Measurements from ENCODE around the gene NWD2. TPM values are rescaled to one million over a fixed set of nuclear protein-coding genes. Genes with fewer than 3 reads are reported as not detected.

NWD2 gene
- total RNA-seq, 1 experiment from 2014 or later, result not detected

DNA sequence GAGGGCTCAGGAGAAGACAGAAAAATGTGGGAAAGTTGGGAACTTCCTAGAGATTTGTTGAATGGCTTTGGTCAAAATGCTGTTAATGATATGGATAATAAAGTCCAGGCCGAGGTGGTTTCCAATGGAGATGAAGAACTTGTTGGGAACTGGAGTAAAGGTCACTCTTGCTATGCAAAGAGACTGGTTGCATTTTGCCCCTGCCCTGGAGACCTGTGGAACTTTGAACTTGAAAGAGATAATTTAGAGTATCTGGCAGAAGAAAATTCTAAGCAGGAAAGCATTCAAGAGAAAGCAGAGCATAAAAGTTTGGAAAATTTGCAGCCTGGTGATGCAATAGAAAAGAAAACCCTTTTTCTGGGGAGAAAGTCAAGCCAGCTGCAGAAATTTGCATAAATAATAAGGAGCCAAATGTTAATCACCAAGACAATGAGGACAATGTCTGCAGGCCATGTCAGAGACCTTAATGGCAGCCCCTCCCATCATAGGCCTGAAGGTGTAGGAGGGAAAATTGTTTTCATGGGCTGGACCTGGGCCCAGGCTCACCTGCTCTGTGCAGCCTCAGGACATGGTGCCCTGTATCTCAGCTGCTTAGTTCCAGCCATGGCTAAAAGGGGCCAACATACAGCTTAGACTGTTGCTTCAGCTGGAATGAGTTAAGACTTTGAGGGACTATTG lies 237.8 kb downstream of the NWD2 start:
- DNase-seq, result no peak
- no peaks in the 10 kb centered on the region for H3K4me1 ChIP-seq (replicated peaks; ENCODE audit: insufficient read depth)
- CTCF ChIA-PET, result no interaction called here
- no peak overlapping the region for H3K4me3 ChIP-seq
- no peak overlapping the region for H2AFZ ChIP-seq
- H3K27ac ChIP-seq, result no peak overlapping the region
- no peaks in the 10 kb centered on the region for H3K79me2 ChIP-seq (ENCODE audit: low read depth)
- no TSS peak for BruUV-seq (replicated peaks)
- no peaks in the 10 kb centered on the region for H3K9me2 ChIP-seq (ENCODE audit: insufficient read depth)
- no peak for TF ChIP-seq EZH2 (IDR thresholded peaks at IDR 0.05; ENCODE audit: low read depth)
- TF ChIP-seq, protein P1, sequence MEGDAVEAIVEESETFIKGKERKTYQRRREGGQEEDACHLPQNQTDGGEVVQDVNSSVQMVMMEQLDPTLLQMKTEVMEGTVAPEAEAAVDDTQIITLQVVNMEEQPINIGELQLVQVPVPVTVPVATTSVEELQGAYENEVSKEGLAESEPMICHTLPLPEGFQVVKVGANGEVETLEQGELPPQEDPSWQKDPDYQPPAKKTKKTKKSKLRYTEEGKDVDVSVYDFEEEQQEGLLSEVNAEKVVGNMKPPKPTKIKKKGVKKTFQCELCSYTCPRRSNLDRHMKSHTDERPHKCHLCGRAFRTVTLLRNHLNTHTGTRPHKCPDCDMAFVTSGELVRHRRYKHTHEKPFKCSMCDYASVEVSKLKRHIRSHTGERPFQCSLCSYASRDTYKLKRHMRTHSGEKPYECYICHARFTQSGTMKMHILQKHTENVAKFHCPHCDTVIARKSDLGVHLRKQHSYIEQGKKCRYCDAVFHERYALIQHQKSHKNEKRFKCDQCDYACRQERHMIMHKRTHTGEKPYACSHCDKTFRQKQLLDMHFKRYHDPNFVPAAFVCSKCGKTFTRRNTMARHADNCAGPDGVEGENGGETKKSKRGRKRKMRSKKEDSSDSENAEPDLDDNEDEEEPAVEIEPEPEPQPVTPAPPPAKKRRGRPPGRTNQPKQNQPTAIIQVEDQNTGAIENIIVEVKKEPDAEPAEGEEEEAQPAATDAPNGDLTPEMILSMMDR (conservative IDR thresholded peaks at IDR 0.05), result no peak
- POLR2A ChIA-PET (ENCODE audit: unreplicated experiment), result no interaction called here
- no peaks in the 10 kb centered on the region for H3K27me3 ChIP-seq (ENCODE audit: insufficient read depth, low read depth)
- intact Hi-C loops (cut with micrococcal nuclease; ENCODE audit: unreplicated experiment), result no loop called here
- H3K4me2 ChIP-seq, result no peak overlapping the region
- no peaks in the 10 kb centered on the region for H3K9me3 ChIP-seq (ENCODE audit: insufficient read depth, low read depth)
- H3K36me3 ChIP-seq (ENCODE audit: low read depth), result no peaks in the 10 kb centered on the region
- no peaks in the 10 kb centered on the region for H3F3A ChIP-seq (ENCODE audit: insufficient read depth, low read depth)
- H4K20me1 ChIP-seq (ENCODE audit: insufficient read depth), result no peaks in the 10 kb centered on the region

DNA sequence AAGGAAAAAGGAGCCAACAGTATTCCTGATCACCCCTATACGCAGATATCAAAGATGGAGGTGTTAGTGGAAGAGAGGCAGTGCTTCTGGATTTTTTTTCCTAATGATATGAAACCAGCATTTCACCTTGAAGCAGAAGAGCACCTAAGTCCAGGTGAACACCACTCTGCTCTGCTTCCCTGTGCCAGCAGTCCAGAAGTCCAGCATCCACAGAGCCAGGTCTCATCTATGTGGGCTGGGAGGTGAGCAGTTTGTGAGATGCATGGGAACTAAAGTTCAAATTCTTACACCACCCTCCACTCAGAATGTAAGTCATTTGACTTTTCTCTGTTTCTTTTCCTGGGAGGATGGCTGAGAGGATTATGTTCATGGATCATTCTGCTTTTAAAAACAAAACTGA lies 239.1 kb downstream of the NWD2 start:
- no peaks in the 10 kb centered on the region for H3F3A ChIP-seq (ENCODE audit: insufficient read depth, low read depth)

DNA sequence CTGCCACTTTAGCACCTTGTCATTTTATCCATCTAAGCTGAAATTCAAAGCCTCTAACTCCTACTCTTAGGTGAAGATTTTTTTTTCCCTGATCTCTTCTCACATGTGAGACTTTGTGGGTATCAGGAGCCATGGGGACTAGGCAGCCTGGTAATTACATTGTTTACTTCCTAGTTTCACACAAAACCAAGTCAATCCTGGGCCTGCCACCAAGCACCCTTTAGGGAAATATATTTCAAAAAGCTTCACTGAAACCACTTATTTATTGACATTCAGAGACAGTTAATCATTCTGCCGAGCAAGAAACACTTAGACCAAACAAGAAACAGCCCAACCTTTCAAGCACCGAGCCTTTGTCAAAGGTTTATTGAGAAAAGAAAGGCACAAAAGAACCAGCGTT lies 241.6 kb downstream of the NWD2 start:
- no peaks in the 10 kb centered on the region for H3K36me3 ChIP-seq (ENCODE audit: low read depth)

More for the DNA sequence above, 239.1 kb downstream of the NWD2 start:
- BruUV-seq (replicated peaks), result no TSS peak
- H3K27me3 ChIP-seq (ENCODE audit: insufficient read depth, low read depth), result no peaks in the 10 kb centered on the region
- ChIA-PET POLR2A (ENCODE audit: unreplicated experiment) (no interaction called here), CTCF (no interaction called here)
- TF ChIP-seq, protein P1 (conservative IDR thresholded peaks at IDR 0.05), result no peak
- TF ChIP-seq EZH2 (IDR thresholded peaks at IDR 0.05; ENCODE audit: low read depth), result no peak
- no peaks in the 10 kb centered on the region for H4K20me1 ChIP-seq (ENCODE audit: insufficient read depth)
- H3K27ac ChIP-seq, result no peak overlapping the region
- H3K4me2 ChIP-seq, result no peak overlapping the region
- no peak overlapping the region for H2AFZ ChIP-seq
- H3K36me3 ChIP-seq (ENCODE audit: low read depth), result no peaks in the 10 kb centered on the region
- H3K79me2 ChIP-seq (ENCODE audit: low read depth), result no peaks in the 10 kb centered on the region
- no peaks in the 10 kb centered on the region for H3K4me1 ChIP-seq (replicated peaks; ENCODE audit: insufficient read depth)
- H3K9me2 ChIP-seq (ENCODE audit: insufficient read depth), result no peaks in the 10 kb centered on the region
- no peak overlapping the region for H3K4me3 ChIP-seq
- DNase-seq, result no peak
- intact Hi-C loops (cut with micrococcal nuclease; ENCODE audit: unreplicated experiment), result no loop called here
- H3K9me3 ChIP-seq (ENCODE audit: insufficient read depth, low read depth), result no peaks in the 10 kb centered on the region

More for the DNA sequence above, 241.6 kb downstream of the NWD2 start:
- BruUV-seq (replicated peaks), result no TSS peak
- Histone ChIP-seq H4K20me1 (ENCODE audit: insufficient read depth) (no peaks in the 10 kb centered on the region), H3K9me2 (ENCODE audit: insufficient read depth) (no peaks in the 10 kb centered on the region), H3K4me1 (replicated peaks; ENCODE audit: insufficient read depth) (no peaks in the 10 kb centered on the region), H2AFZ (no peak overlapping the region), H3K4me2 (no peak overlapping the region), H3K4me3 (no peak overlapping the region), H3K79me2 (ENCODE audit: low read depth) (no peaks in the 10 kb centered on the region), H3F3A (ENCODE audit: insufficient read depth, low read depth) (no peaks in the 10 kb centered on the region), H3K9me3 (ENCODE audit: insufficient read depth, low read depth) (no peaks in the 10 kb centered on the region), H3K27ac (no peak overlapping the region), H3K27me3 (ENCODE audit: insufficient read depth, low read depth) (no peaks in the 10 kb centered on the region)
- POLR2A ChIA-PET (ENCODE audit: unreplicated experiment), result no interaction called here
- intact Hi-C loops (cut with micrococcal nuclease; ENCODE audit: unreplicated experiment), result no loop called here
- CTCF ChIA-PET, result no interaction called here
- DNase-seq, result no peak
- TF ChIP-seq, protein P1 (conservative IDR thresholded peaks at IDR 0.05), result no peak
- no peak for TF ChIP-seq EZH2 (IDR thresholded peaks at IDR 0.05; ENCODE audit: low read depth)
